Loucy (cell line): Measurements from ENCODE around the gene EPB41.

ENCODE experiments used
- CTCF ChIP-seq: fragments of 200-600 bp; sonication (generic); conservative IDR thresholded peaks from 2 replicates; pipeline ENCODE4 v1.5.1; 2014; ENCODE audit warnings: mild to moderate bottlenecking, antibody characterized with exemption, low read length
- EZH2phosphoT487 ChIP-seq: fragments of 200-600 bp; IDR thresholded peaks from 2 replicates; pipeline ENCODE4 v1.6.1; 2018; ENCODE audit warnings: antibody characterized with exemption, mild to moderate bottlenecking, moderate library complexity, borderline replicate concordance

GRCh38 chr1:28890836-28891235, 23.5 kb upstream of the EPB41 start:
- TF ChIP-seq EZH2phosphoT487: no peak
- no peak for TF ChIP-seq CTCF
